ENCODE measurements around the gene FAM81A.

Gene FAM81A

GRCh38 chr15:59446232-59446957, 8.4 kb downstream of the FAM81A start:
- TF ChIP-seq, protein P1, sequence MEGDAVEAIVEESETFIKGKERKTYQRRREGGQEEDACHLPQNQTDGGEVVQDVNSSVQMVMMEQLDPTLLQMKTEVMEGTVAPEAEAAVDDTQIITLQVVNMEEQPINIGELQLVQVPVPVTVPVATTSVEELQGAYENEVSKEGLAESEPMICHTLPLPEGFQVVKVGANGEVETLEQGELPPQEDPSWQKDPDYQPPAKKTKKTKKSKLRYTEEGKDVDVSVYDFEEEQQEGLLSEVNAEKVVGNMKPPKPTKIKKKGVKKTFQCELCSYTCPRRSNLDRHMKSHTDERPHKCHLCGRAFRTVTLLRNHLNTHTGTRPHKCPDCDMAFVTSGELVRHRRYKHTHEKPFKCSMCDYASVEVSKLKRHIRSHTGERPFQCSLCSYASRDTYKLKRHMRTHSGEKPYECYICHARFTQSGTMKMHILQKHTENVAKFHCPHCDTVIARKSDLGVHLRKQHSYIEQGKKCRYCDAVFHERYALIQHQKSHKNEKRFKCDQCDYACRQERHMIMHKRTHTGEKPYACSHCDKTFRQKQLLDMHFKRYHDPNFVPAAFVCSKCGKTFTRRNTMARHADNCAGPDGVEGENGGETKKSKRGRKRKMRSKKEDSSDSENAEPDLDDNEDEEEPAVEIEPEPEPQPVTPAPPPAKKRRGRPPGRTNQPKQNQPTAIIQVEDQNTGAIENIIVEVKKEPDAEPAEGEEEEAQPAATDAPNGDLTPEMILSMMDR (IDR thresholded peaks at IDR 0.05) = no peak

- TF ChIP-seq, protein P1 (IDR thresholded peaks at IDR 0.05) = no peak
Observed at GRCh38 chr15:59447367-59447766, 9.4 kb downstream of the FAM81A start.

DNA sequence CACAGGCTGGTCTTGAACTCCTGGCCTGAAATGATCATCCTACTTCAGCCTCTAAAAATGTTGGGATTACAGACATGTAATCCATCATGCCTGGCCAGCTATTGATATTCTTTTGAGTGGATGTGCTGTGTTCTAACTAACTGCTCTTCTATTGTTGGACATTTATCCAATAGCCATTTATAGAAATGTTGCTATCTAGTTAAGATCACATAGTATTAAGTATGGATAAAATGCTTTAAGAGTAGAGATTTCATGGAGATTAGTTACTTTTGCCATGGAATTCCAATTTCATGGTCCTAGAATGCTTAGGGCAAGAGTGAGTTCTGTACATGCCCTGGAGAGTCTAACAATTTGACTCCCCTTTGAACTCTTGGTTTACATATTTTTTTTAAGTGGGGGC, 10.9 kb downstream of the FAM81A start:
- TF ChIP-seq, protein P1 (IDR thresholded peaks at IDR 0.05) = no peak

DNA sequence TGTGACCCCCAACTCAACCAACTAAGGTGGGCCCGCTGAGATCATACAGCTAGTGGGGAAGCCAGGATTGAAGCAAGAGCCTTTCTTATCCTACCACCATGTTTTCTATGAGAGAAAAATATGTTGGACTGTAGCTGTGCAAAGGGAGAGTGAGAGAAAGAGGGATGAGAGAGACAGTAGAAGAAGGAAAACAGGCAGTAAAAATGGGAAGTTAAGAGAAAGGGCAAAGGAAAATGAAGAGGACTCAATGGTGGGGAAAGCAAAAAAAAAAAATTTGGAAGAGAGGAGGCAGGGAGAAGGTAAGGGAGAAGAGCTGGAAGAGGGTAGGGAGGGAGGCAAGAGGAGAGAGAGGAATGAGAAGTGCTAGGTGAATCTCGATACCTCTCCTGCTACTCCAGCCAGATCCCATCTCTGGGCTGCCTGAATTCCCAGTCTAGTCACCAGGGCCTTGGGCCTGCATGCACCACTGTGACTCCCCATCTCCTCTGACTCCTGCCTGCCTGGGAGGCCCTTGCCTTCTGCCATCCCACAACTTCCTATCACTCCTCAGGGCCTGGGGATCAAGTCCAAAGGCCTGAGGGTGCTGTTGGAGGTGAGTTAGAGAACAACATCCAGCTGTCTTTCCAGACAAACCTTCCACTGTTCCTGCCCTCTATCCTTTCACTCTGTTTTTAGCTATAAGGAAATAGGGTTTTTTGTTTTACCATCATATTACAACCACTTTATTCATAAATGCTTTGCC, 15.7 kb downstream of the FAM81A start:
- TF ChIP-seq, protein P1 (IDR thresholded peaks at IDR 0.05) = no peak

DNA sequence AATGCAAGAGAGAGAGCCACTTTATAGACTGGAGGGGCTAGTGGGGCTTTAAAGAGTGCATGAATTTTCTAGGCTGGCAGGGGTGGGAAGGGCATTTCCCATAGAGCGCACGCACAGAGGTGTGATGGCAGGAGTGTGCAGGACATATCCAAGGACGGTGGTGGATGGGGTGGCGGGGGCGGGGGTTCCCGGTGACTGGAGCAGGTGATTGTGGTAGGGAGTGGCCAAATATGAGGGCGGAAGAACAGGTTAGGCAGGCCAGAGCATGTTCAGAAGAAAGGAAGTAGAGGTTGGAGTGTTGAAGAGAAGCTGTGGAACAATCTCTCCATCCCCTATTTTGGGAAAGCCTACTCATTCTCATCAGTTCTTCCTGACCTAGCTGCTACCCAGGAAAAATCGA, 18.1 kb downstream of the FAM81A start:
- TF ChIP-seq, protein P1 (IDR thresholded peaks at IDR 0.05) = no peak

DNA sequence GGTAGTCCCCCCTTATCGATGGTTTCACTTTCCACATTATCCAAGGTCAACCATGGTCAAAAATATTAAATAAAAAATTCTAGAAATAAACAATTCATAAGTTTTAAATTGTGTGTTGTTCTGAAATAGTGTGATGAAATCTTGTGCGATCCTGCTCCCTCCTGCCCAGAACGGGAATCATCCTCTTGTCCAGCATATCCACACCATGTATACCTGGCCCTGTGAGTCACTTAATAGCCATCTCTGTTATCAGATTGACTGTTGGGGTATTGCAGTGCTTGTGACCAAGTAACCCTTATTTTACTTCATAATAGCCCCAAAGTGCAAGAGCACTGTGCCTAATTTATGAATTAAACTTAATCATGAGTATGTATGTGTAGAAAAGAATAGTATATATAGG, 19.1 kb downstream of the FAM81A start:
- TF ChIP-seq, protein P1 (IDR thresholded peaks at IDR 0.05) = no peak

GRCh38 chr15:59461521-59461920, 23.5 kb downstream of the FAM81A start:
- TF ChIP-seq, protein P1 (IDR thresholded peaks at IDR 0.05) = no peak
